Thoracic aorta (tissue), 2 donors: Measurements from ENCODE around the gene CRB2. TPM values are rescaled to one million over a fixed set of nuclear protein-coding genes. Genes with fewer than 3 reads are reported as not detected.

Source experiments
- ATAC-seq: fragments of 150-250 bp; one replicate; pipeline ENCODE4 v1.8.0; 2017; ENCODE audit warnings: low read depth; ENCODE audit not compliant: insufficient number of reproducible peaks, low FRiP score
- DNase-seq: peaks from one replicate; pipeline ENCODE4 v3.0.0-alpha.2; 2020; ENCODE audit warnings: low spot score
- H3K27ac ChIP-seq, 2 donors: fragments of 200-600 bp; sonication (generic); 1 replicate in 1 of 2; 2 replicates in 1 of 2; pipeline ENCODE4 v1.5.1; 2016; ENCODE audit warnings: mild to moderate bottlenecking in 2 of 2, moderate library complexity in 2 of 2
- H3K27me3 ChIP-seq: fragments of 200-600 bp; sonication (generic); replicated peaks from 2 replicates; pipeline ENCODE4 v1.6.0; 2016; ENCODE audit warnings: mild to moderate bottlenecking; ENCODE audit not compliant: insufficient read depth
- H3K36me3 ChIP-seq: fragments of 200-600 bp; sonication (generic); one replicate; pipeline ENCODE4 v1.5.1; 2016
- H3K4me1 ChIP-seq, 2 donors: fragments of 200-600 bp; sonication (generic); 1 replicate in 1 of 2; 2 replicates in 1 of 2; pipeline versions ENCODE4 v1.5.1 to v1.6.0; 2016; ENCODE audit warnings: low read depth in 2 of 2, mild to moderate bottlenecking in 1 of 2; ENCODE audit not compliant: control insufficient read depth in 1 of 2
- H3K4me3 ChIP-seq: fragments of 200-600 bp; sonication (generic); 2 replicates; pipeline ENCODE4 v1.5.1; 2016; ENCODE audit warnings: mild to moderate bottlenecking
- H3K9me3 ChIP-seq: fragments of 200-600 bp; sonication (generic); 2 replicates; pipeline ENCODE4 v1.5.1; 2016
- total RNA-seq, 2 donors: library from RNA; depleted of rRNA; stranded (reverse); fragments of >200 nt; gene quantifications; one replicate each; pipeline versions ENCODE4 v1.1.0 to v1.2.3, GENCODE V29; 2016
- TF ChIP-seq, protein P1 (sequence below): fragments of 200-600 bp; sonication (generic); IDR thresholded peaks from one replicate; pipeline ENCODE4 v1.5.1; 2019; ENCODE audit warnings: antibody characterized with exemption

The CRB2 gene
- total RNA-seq, 2 donors from 2014 or later, result not detected

DNA sequence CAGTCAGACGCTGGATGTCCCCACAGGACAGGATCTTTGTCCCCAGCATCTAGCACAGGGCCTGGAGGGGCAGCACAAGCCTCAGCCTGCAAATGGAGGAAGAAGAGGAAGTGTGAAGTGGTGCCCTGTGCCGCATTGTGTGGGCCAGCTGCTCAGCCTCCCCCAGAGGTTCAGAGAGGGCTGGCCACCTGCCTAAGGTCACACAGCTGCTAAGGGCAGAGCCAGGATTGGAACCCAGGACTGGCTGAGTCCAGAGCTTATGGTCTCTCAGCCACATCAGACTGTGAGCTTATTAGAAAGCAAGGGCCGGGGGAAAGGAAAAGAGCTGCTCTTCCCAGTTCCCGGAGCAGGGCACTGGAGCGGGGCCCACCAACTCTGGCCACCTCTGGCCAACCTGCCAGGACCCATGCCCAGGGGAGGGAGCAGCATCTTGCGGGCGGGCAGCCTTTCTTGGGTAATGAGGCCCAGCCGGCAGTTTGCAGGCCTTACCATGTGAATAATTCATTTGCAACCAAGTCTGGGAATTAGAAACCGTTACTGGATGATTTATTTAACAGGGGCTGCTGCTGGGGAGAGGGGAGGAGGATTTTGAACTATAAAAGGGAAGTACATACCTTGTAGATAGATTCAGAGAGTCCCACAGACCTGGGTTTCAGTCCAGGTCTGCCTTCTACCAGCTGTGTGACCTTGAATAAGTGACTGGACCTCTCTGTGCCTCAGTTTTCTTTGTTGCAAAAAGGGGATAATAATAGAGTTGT lies 11.6 kb upstream of the CRB2 start:
- TF ChIP-seq, protein P1, sequence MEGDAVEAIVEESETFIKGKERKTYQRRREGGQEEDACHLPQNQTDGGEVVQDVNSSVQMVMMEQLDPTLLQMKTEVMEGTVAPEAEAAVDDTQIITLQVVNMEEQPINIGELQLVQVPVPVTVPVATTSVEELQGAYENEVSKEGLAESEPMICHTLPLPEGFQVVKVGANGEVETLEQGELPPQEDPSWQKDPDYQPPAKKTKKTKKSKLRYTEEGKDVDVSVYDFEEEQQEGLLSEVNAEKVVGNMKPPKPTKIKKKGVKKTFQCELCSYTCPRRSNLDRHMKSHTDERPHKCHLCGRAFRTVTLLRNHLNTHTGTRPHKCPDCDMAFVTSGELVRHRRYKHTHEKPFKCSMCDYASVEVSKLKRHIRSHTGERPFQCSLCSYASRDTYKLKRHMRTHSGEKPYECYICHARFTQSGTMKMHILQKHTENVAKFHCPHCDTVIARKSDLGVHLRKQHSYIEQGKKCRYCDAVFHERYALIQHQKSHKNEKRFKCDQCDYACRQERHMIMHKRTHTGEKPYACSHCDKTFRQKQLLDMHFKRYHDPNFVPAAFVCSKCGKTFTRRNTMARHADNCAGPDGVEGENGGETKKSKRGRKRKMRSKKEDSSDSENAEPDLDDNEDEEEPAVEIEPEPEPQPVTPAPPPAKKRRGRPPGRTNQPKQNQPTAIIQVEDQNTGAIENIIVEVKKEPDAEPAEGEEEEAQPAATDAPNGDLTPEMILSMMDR, result no peak
- DNase-seq, result no peak
- Histone ChIP-seq H3K27me3 (no peaks in the 10 kb centered on the region), H3K27ac (no peak overlapping the region), H3K4me1 (peaks cover 6 to 11% of the 10 kb centered on the region in 2 donors), H3K36me3 (no peaks in the 10 kb centered on the region), H3K9me3 (no peaks in the 10 kb centered on the region), H3K4me3 (no peak overlapping the region)
- no peak for ATAC-seq

DNA sequence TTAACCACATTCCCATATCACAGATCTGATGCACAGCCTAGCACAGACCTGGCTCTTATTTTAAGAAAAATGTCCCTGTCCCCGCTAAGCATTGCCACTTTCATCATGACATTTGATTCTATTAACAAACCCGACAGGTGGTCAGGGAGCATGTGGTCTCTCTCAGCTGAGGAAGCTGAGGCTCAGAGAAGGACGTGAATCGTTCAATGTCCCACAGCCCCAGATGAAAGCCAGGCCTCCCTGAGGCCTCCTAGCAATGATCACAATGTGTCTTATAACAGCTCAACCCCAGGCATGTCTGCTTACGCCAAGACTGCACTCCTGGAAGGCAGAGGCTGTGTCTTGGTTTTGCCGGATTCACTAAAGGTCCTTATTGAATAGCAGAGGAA lies 10.4 kb upstream of the CRB2 start:
- H3K9me3 ChIP-seq, result no peaks in the 10 kb centered on the region
- no peaks in the 10 kb centered on the region for H3K4me1 ChIP-seq
- no peaks in the 10 kb centered on the region for H3K27me3 ChIP-seq
- no peak overlapping the region for H3K4me3 ChIP-seq
- DNase-seq (no peak), ATAC-seq (no peak)
- H3K27ac ChIP-seq, result no peak overlapping the region
- H3K36me3 ChIP-seq, result no peaks in the 10 kb centered on the region
- TF ChIP-seq, protein P1, result no peak

DNA sequence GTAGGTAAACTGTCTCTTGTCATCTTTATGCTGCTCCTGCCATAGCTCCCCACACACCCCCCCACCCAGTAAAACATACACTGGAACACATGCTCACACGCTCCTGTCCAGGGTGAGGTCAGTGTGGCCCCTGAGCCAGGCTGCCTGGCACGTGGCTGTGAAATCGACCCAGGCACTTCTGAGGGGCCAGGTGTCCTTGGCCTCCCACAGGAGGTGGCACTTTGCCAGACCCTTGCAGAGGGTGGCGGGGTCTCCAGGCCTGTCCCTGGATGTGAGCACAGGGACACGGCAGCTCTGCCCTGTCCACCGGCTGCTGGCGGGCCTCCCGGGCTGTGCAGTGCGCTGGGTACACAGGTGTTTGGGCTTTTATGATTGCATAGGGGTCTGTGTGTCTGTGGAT lies 10.0 kb upstream of the CRB2 start:
- H3K27ac ChIP-seq, result no peak overlapping the region

DNA sequence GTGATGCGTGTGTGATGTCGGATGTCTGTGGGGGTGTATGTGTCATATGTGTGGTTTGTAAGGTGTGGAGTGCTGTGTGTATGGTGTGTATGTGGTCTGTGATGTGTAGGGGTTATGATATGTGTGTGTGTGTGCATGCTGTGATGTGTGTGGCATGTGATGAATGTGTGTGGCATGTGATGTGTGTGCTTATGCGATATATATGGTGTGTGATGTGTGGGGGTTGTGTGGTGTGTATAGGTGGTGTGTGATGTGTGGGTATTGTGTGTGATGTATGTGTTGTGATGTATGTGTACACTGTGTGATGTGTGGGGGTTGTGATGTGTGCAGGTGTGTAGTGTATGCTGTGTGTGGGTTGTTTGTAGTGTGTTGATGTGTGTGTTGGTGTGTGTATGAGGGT lies 9.2 kb upstream of the CRB2 start:
- Histone ChIP-seq H3K27me3 (no peaks in the 10 kb centered on the region), H3K4me1 (no peaks in the 10 kb centered on the region), H3K4me3 (no peak overlapping the region), H3K9me3 (no peaks in the 10 kb centered on the region), H3K36me3 (no peaks in the 10 kb centered on the region), H3K27ac (no peak overlapping the region)
- no peak for ATAC-seq
- TF ChIP-seq, protein P1, result no peak
- no peak for DNase-seq

More for the DNA sequence above, 10.0 kb upstream of the CRB2 start:
- Histone ChIP-seq H3K4me3 (no peak overlapping the region), H3K27me3 (no peaks in the 10 kb centered on the region), H3K9me3 (no peaks in the 10 kb centered on the region), H3K36me3 (no peaks in the 10 kb centered on the region), H3K4me1 (no peaks in the 10 kb centered on the region)
- ATAC-seq (no peak), DNase-seq (no peak)
- TF ChIP-seq, protein P1, result no peak

DNA sequence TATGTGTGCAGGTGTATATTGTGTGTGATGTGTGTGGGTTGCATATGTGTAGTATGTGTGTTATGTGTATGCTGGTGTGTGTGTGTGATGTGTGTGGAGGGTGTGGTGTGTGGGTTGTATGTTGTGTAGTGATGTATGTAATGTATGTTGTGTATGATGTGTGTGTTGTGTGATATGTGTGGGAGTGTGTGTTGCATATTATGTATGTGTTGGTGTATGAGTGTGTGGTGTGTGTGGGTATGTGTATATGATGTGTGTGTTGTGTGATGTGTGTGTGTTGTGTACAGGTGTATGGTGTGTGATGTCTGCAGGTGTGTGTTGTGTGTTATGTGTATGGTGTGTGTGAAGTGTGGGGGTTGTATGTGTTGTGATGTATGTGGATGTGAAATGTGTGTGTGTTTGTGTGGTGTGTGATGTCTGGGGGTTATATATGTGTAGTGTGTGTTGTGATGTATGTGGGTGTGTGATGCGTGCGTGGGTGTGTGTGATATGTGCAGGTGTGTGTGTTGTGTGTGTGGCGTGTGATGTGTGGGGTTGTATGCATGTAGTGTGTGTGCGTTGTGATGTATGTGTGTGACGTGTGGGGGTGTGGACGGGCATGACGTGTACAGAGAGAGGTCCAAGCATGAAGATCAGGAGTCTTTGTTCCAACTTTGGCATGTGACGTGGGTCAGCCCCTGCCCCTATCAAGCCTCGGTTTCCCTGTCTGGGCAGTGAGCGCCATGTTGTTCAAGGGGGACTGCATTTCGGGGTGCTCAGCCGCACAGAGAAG lies 8.5 kb upstream of the CRB2 start:
- Histone ChIP-seq H3K27ac (no peak overlapping the region), H3K27me3 (no peaks in the 10 kb centered on the region), H3K4me1 (no peaks in the 10 kb centered on the region), H3K36me3 (no peaks in the 10 kb centered on the region), H3K4me3 (no peak overlapping the region), H3K9me3 (no peaks in the 10 kb centered on the region)
- TF ChIP-seq, protein P1, result no peak
- ATAC-seq, result no peak
- no peak for DNase-seq
